ENCODE data around the gene C3orf22.

DNA sequence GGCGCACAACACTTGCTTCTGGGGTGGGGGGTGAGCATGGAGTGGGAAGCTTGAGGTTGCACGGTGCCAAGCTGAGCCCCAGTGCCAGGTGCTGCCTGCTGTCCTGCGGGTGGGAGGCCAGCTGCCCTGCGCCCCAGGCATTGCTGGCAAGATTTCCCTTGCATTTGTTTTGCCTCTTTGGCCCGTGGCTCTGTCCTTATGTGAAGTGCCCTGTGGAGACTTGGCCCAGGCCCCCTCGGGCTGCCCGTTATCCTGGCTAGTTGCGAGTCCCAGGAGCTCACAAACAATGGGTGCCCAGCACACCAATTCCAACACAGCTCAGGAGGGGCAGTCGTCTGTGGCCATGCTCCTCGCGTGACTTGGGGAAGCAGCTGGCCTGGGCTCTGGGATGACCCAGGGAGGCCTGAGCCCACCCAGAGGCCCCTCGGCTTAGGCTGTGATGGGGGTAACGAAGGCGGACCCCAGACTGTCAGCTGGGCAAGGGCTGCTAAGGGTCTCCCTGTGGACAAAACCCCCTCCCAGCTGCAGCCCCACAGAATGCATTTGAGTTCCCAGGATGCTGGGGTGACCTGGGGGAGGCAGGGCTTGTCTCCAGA lies 5.9 kb downstream of the C3orf22 start:
- TF ChIP-seq, protein P1, sequence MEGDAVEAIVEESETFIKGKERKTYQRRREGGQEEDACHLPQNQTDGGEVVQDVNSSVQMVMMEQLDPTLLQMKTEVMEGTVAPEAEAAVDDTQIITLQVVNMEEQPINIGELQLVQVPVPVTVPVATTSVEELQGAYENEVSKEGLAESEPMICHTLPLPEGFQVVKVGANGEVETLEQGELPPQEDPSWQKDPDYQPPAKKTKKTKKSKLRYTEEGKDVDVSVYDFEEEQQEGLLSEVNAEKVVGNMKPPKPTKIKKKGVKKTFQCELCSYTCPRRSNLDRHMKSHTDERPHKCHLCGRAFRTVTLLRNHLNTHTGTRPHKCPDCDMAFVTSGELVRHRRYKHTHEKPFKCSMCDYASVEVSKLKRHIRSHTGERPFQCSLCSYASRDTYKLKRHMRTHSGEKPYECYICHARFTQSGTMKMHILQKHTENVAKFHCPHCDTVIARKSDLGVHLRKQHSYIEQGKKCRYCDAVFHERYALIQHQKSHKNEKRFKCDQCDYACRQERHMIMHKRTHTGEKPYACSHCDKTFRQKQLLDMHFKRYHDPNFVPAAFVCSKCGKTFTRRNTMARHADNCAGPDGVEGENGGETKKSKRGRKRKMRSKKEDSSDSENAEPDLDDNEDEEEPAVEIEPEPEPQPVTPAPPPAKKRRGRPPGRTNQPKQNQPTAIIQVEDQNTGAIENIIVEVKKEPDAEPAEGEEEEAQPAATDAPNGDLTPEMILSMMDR (conservative IDR thresholded peaks at IDR 0.05 in 1 of 2, IDR thresholded peaks at IDR 0.05 in 1 of 2; ENCODE audit: extremely low read depth in 1 of 2, insufficient read depth in 1 of 2, low read depth in 1 of 2, low read length in 2 of 2): no peak
- no peak for TF ChIP-seq EZH2 (IDR thresholded peaks at IDR 0.05; ENCODE audit: borderline replicate concordance, low read length)
